NCI-H524 treated with DMSO at 0.1 percent for 48 hours (cell line): ENCODE results near the gene TOGARAM2.
"Not testable (repeated sequence)": the region's sequence is repeated elsewhere in the genome, so short reads cannot be mapped to it uniquely, and the experiment has no call there.

Source experiments
- DNase-seq: peaks from one replicate; lab custom pipeline; 2025; lab: John Stamatoyannopoulos, UW

TOGARAM2 gene

DNA sequence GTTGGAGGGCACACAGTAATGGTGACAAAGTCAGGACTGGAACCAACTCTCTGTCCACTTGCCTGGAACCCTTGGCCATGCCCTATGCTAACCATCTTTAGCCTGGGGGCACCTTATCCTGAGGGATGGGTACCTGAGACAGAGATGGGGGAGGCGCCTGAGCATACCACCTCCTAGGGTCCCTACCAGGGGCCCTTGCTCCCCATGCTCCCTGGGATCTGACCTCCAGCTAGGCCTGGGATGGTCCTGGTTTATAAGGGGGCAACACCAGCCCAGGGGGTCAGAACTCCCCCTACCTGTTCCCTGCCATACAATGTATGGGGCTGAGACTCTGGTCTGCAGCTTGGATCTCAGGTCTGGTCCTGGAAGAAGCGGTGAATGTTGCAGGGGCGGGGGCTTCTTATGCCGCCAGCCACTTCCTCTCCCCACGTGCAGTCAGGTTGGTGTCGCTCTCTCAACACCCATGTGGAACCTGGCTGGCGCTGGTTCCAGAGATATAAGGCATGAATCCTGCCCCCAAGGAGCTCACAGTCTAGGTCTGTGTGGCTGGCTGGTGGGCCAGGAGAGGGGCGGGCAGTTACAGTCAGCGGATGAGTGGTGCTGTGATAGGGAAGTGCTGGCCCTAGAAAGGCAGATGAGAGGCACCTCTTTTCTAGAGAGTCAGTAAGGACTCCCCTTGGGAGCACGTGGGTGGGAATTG lies 3.8 kb upstream of the TOGARAM2 start:
- no peak for DNase-seq

- not testable (repeated sequence) for DNase-seq
These were observed 3.1 kb upstream of the TOGARAM2 start for GRCh38 chr2:28978001-28978400.

GRCh38 chr2:28978606-28979005 lies 2.5 kb upstream of the TOGARAM2 start:
- no peak for DNase-seq

- no peak for DNase-seq
These were observed 2.1 kb upstream of the TOGARAM2 start for GRCh38 chr2:28979041-28979440.

DNA sequence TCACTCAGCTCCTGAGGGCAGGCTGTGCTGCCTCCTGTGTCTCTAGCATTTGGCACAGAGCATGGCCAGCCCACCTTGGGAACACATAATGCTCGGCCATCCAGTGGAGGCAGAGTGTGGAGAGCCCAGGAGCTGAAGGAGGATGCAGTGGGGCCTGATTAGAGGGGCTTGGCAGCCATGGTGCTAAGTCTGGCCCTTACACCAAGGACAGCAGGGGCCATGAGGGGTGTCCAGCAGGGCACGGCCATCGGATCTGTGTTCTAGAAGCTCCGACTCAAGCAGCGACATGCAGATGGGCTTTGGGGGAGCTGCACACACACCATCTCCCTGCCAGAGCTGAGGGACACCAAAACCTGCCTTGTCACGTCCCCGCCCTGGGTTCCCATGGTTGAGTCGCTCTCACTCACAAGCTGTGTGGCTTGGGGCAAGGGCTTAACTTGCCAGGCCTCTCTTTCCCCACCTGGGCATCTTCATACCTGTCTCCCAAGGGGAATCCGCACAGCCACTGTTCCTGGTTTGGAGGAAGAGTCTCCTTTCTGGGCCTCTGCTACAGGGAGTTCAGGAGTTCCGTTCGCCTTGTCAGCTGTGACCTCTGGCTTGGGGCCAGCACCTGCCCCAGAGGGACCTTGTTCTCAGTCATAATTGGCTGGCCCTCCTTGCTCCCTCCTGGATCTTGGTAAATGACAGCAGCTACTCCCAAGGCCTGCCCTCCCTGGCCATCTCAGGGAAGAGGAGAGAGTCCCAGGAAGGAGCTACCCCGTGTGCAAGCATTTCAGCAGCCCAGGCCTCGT lies 1.3 kb upstream of the TOGARAM2 start:
- no peak for DNase-seq

DNA sequence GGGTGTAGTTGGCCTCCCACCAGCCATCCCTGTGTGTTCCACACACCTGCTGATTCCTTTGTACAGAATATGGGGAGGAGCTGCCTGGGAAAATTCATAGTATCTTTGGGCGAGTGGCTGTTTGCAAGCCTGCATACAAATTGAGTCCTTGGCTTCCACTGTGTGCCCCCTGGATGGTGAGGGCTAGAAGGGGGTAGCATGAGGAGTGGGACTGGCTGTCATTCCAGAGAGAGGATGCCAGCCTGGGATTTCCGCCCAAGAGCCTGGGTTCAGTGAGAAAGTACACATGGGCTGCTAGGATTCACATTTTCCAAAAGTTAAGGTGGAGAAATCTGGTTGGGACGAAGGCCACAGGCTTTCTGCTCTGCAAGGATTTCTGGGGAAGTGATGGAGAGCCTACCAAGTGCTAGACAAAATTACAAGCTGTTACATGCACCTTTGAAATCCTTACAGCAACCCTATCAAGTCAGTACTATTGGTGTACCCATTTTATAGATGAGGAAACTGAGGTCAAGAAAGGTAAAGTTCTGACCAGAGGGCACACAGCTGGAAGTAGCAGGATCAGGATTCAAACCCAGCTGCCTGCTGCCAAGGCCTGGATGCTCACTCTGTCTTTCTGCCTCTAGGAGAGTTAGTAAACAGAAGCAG lies 606 bp upstream of the TOGARAM2 start:
- no peak for DNase-seq

DNA sequence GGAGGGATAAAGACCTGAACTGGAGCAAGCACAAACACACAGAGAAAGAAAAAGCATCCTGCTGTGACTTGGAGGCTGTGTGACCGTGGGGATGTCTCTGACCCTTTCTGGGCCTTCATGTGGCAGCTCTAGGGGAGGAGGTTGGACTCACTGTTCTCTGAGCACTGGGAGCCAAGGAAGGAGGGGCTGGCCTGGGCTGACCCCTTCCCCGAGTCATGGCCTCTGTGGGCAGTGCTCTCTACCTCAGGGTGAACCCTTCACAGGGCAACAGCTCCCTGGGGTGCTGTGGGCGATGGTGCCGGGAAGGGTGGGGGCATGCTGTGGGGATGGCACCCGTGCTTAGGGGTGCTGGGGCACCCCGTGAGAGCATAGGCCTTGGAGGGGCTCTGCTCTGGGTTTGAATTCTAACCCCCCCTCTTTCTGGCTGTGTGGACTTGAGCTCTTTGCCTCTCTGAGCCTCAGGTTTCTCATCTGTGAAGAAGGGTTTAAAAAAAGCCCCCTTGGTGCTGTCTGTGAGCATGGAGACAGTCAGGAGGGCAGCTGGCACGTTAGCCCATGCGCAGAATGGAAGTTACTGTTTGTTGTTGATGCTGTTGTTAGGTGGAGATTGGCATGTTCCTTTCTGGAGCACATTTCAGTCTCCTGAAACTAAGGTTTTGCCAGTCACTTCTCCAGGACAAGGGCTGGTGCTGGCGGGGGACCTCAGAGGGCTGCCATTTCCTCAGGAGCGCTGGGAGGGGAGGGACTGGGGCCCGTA lies 700 bp downstream of the TOGARAM2 start:
- no peak for DNase-seq

- no peak for DNase-seq
These were observed 1.4 kb downstream of the TOGARAM2 start for GRCh38 chr2:28982381-28982950.

DNA sequence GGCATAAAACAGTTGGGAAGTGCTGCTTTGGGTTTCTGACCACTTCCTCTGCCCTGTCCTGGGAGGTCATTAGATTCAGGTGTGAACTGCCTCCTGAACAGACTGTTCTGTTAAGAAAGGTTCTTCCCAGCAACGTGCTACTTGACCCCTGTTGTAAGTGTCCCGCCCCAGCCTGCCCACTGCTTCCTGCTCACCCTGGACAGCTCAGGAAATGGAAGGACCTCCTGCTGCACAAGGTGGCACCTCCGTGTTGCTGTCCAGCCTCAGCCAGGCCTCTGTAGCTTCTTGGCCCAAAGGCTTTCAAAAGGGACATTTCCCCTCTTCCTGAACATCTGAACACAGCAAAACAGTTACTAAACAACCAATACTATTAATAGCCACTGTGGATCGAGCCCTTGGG lies 5.3 kb downstream of the TOGARAM2 start:
- DNase-seq = no peak

GRCh38 chr2:28989973-28990372 lies 8.9 kb downstream of the TOGARAM2 start:
- DNase-seq = no peak

- no peak for DNase-seq
These were observed 9.3 kb downstream of the TOGARAM2 start for GRCh38 chr2:28990445-28990844.

GRCh38 chr2:28991021-28991420 lies 9.9 kb downstream of the TOGARAM2 start:
- no peak for DNase-seq

- DNase-seq = no peak
These were observed 10.4 kb downstream of the TOGARAM2 start for GRCh38 chr2:28991460-28991859.

- no peak for DNase-seq
These were observed 12.3 kb downstream of the TOGARAM2 start for GRCh38 chr2:28993206-28993960.

- no peak for DNase-seq
These were observed 13.0 kb downstream of the TOGARAM2 start for GRCh38 chr2:28994074-28994473.

DNA sequence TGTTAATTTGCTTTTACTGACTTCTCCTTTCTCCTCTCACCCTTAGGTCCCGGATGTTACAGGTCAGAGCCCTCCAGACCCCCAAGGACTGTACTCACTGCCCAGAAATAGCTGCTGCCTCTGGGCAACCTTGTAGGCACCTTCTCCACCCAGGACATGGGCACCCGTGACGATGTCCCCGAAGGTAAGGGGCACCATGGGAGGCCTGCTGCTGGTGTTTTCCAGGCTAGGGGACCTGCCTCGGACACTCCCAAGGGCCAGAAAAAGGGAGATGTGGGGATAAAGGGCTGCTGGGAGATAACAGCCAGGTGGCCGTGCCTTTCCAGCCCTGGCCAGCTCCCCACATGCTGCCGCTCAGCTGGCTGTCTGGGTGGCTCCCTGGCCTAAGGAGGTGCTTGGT lies 13.6 kb downstream of the TOGARAM2 start:
- no peak for DNase-seq

- DNase-seq = no peak
These were observed 15.0 kb downstream of the TOGARAM2 start for GRCh38 chr2:28995765-28996750.

GRCh38 chr2:28997237-28997846 lies 16.2 kb downstream of the TOGARAM2 start:
- no peak for DNase-seq
